GM19025 (cell line): Measurements from ENCODE around the gene NAPB.

ENCODE experiments used
- ATAC-seq: cut with Tn5 transposase; IDR thresholded peaks from one replicate; pipeline ENCODE4 v1.9.1; 2021; ENCODE audit warnings: mild to moderate bottlenecking, low read depth, moderate library complexity; ENCODE audit not compliant: unreplicated experiment

Gene NAPB

GRCh38 chr20:23370274-23370673 is 51.0 kb downstream of the NAPB start:
- no peak for ATAC-seq

GRCh38 chr20:23369072-23369823 is 52.0 kb downstream of the NAPB start:
- no peak for ATAC-seq

DNA sequence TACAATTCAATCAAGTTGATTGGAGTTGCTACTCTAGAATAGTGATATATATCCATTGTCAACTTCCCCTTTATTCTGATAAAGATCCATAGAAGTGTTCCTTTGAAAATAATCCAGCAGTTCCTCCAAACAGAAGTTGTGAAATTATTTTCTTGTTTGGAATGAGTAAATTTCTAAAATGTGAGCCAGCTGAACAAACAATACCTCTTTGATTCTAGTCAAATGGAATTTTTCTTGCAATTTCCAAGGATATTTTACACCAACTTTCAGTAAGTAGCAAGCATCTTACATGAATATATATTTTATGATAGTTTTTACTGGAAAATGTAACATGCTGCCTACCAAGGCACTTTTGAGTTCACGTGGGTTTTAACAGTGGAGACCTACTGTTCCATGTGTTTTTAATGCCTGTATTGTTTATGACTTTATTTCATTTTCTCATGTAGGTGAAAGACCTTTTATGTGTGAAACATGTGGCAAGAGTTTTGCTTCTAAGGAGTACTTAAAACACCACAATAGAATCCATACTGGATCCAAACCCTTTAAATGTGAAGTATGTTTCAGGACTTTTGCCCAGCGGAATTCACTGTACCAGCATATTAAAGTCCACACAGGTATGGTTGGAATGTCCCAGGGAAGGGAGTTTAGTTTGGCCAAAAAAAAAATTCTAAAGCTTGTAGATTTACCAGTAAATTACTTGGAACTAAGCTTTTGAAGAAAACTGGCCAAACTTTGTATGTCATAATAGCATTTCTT is 52.8 kb downstream of the NAPB start:
- ATAC-seq: no peak

DNA sequence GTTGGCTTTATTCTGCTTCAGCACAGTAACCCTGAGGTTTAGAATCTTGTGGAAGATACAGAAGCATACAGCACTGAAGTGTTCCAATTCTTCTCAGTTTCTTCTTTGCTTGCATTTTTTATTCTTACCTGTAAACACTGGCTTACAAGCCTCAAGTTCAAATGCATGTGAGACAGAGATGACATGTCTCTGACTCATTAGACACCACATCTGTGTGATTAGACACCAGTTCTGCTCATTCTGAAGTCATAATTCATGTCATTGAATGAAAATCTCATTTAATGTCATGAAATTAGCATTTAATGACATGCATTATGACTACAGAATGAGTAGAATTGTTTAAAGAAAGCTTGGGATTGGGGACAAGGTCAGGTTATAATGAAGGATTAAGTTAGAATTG is 53.5 kb downstream of the NAPB start:
- no peak for ATAC-seq

- ATAC-seq: no peak
Observed at GRCh38 chr20:23366384-23366783, 54.9 kb downstream of the NAPB start.

- ATAC-seq: no peak
Observed at GRCh38 chr20:23365390-23366165, 55.7 kb downstream of the NAPB start.

DNA sequence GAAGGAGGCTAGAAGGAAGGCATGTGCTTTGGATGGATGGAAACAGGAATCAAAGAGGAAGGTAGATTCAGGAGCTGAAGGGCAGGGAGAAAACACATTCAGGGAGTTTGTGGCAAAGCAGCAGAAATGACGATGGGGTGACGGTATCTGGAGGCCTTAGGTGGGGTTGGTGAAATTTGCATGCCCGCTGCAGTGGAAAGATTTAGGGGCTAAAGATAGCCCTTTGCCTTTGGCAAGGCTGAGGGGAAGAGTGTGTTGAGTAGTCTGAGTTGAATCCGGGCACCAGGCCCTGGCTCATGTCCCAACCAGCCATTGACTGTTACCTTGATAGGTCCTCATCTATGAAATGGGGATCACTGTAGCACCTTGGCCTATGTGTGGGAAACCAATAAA is 58.0 kb downstream of the NAPB start:
- no peak for ATAC-seq

GRCh38 chr20:23362392-23363256 is 58.7 kb downstream of the NAPB start:
- ATAC-seq: no peak

DNA sequence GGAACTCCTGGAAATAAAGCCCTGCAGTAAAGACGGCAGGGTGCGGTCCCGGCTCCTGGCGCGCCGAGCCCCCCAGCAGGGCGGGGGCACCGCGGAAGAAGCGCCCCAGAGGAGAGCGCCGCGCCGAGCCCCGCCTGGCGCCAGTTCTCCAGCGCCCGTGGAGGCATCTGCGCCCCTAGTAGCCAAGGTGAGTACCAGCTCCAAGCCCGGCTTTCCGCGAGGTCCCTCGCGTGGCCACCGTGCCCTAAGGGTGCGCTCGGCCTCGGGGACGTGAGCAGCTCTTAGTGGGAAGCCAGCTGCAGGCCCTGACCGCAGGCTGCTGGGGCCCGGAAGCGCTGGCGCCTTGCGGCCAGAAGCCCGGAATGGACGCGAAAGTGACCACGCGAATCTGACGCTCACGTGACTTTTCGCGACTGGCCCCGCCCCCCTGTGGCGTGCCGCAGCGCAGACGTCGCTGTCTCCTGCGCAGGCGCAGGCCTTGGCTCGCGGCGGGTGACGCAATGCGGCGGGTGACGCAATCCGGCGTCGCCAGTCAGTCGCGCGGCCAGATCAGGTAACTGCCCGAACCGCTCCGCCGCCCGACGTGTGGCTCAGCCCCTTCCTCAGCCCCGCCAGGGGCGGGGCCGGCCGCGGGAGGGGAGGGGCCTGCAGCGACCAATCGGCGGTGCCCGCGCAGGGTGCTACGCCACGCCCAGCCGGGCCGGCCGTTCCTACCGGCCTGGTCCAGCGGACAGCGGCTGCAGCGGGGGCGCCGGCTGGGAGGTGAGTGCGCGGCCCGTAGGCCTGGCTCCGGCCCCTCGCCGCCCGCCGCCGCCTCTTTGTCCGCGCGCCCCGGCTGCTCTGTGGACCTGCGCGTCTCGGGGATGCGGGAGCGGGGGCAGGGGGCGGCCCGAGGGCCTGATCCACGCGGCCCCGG is 59.6 kb downstream of the NAPB start, which contains the start of gene GZF1:
GZF1 (plus strand) TSS at position 707 of the 916 bp plus-strand sequence. CDS start 2,202 bp downstream, outside the sequence.
- ATAC-seq: peak; percentile 67

DNA sequence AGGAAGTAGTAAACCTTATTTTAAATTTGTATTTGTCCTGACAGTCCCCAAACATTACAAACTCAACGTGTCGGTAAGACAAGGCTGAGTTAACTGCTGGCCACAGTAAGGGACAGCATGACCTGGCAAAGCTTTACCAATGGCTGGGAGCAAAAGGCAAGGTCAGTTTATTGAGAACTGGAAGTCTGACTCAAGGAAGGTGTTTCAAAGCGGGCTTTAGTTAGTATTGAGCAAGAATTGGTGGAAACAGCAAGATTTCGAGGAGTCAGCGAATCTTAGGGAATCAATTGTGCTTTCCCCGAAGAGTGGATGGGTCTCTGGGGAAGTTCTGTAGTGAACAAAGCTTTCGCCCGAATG is 60.2 kb downstream of the NAPB start:
- ATAC-seq: no peak

GRCh38 chr20:23360531-23360930 is 60.8 kb downstream of the NAPB start:
- ATAC-seq: no peak

DNA sequence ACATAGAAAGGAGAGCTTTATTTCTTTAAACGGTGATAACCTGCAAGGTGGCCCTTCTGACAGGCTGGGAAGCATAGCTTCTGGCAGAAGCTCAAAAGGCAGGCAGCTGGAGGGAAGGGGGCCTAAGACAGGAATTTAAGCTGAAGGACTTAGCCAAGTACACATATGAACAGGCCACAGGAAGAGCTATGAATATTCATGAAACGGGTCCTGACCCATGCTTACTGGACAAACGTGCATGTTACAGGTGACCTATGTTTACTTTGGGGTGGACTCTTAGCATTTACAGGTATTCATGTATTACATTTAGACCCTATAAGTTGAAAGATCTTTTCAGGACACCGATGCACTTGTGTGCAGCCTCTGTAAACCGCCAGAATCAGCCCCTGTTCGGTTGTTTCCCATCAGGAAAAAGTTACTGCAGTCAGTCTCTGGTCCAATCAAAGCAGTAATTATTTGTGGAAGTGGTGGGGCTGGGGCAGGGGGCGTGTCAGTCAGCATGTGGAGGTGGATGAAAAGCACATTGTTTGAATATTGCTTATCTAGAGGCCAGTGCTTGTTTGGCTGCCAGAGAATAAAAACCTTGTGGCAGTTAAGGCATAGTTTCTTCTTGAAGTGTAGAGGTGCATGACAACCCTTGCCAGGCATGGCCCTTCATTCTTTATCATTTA is 62.2 kb downstream of the NAPB start:
- ATAC-seq: no peak

DNA sequence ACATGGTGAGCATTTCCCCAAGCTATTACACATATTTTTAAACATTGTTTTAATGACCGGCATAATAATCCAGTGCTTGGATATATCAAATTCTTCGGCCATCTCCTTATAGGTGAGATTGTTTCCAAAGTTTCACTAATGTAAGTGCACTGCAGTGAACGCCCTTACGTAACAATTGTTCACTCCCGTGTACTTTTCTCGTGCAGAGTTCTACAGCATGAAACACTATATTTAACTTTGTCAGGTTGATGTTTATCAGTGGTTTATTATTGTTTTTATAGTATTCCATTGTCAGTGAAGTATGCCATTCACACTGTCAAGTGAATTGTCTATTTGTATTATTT is 62.8 kb downstream of the NAPB start:
- no peak for ATAC-seq

GRCh38 chr20:23357767-23358562 is 63.3 kb downstream of the NAPB start:
- ATAC-seq: peak; percentile 70

DNA sequence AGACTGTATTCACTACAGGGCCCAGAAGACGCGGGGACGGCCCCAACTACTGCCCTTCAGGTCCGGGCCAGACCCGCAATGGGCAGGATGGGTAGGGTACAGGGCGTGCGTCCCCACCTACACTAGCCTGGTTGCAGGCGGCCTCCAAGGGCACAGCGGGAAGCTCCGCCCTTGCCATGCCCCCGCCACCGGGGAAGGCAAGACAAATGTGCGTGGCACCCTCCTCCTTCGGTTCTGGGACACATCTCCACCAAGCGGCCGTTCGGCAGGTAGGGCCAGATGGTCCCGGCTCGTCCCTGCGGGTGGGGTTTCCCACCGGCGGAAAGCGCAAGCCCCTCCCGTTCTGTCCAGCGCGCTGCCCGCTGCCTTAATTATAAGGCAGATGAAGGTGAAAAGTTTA is 65.1 kb downstream of the NAPB start:
- no peak for ATAC-seq

GRCh38 chr20:23350904-23351838 is 70.1 kb downstream of the NAPB start:
- peak; percentile 18 for ATAC-seq
